DMS79 (cell line): ENCODE measurements around the gene OTOL1.

Source experiments
- DNase-seq: peaks from one replicate; lab custom pipeline; 2025; lab: John Stamatoyannopoulos, UW

The OTOL1 gene

GRCh38 chr3:161545824-161546223, 49.2 kb downstream of the OTOL1 start:
- DNase-seq: no peak

GRCh38 chr3:161548301-161548700, 51.7 kb downstream of the OTOL1 start:
- DNase-seq: no peak

DNA sequence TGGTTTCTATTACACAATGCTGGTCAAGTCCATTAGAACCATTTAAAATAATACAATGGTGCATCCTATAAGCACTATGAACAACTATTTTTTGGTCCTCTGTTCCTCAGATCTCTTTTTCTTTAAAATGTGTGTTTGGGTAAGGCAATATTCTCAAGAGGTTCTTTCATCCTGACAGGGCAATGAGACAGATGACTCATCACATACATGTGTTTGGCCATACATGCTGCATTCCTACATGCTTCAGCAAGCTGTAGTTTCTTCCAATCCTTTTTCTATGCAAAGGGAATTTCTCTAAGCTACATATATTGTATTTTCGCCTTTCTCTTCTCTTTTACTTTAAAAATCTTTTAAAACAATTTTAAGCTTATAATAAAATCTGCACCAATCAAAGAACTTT, 52.7 kb downstream of the OTOL1 start:
- no peak for DNase-seq

GRCh38 chr3:161550491-161551195, 54.0 kb downstream of the OTOL1 start:
- DNase-seq: no peak

DNA sequence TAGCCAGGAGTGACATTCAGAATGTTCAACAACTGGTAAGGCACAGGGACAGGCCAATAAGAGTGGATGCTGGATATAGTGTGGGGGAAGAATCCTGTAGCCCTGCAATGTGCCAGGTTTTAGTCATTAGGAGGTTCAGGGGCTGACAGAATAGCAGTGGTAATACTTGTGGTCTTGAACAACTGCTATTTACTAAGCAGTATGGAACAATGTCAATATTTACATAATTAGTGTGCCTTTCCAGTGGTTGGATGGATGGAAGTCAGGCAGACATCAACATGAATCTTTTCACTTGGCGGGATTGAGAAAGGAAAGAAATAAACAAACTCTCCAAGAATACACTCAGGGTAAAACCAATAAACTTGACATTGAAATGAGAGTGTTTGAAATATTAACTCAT, 55.1 kb downstream of the OTOL1 start:
- DNase-seq: no peak

DNA sequence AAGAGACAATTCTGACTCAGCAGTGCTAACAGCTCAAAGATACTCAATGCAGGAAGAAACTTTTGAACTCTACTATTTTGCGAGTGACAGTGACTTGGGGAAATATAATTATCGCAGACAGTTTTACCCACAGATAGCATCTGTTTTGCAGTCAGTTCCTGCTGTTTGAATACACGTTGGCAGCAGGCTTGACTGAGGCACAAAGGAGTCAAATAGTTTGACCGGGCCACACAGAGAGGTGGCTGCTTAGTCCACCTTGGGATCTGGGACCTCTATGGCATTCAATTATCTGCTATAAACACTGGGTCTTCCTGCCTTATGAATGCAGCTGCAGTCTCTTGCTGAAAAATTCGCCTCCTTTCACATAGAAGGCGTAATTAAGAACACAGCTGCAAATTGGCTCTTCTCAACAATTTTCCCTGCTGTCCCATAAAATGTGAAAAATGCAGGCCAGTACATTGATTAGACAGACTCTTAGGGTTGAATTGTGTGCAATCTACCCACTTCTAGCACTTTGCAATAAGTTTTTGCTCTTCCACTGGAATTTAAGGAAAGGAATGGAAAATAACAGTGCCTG, 56.5 kb downstream of the OTOL1 start:
- no peak for DNase-seq
